RWPE2 (cell line): ENCODE measurements around the gene DEDD2.
"Not testable (repeated sequence)": the region's sequence is repeated elsewhere in the genome, so short reads cannot be mapped to it uniquely, and the experiment has no call there.

Source experiments
- ATAC-seq: fragments of 200-7000 bp; cut with Tn5 transposase; 3 replicates; pipeline ENCODE4 v1.9.1; 2021; ENCODE audit warnings: low read depth
- DNase-seq: peaks from one replicate; pipeline ENCODE4 v3.0.0-alpha.2; 2020; ENCODE audit warnings: low spot score
- H3K27ac ChIP-seq: fragments of 450-650 bp; 2 replicates; pipeline ENCODE4 v1.5.1; 2017; ENCODE audit warnings: mild to moderate bottlenecking; ENCODE audit not compliant: poor library complexity, severe bottlenecking
- H3K27me3 ChIP-seq: fragments of 250-450 bp; sonication (Bioruptor Pico); 2 replicates; pipeline ENCODE4 v1.5.1; 2021; ENCODE audit warnings: mild to moderate bottlenecking, moderate library complexity; ENCODE audit not compliant: insufficient read depth, poor library complexity, severe bottlenecking
- H3K36me3 ChIP-seq: fragments of 250-450 bp; sonication (Bioruptor Pico); 2 replicates; pipeline ENCODE4 v1.5.1; 2020; ENCODE audit warnings: low read depth, mild to moderate bottlenecking, moderate library complexity
- H3K4me1 ChIP-seq: fragments of 250-450 bp; sonication (Bioruptor Pico); 2 replicates; pipeline ENCODE4 v1.5.1; 2021; ENCODE audit warnings: mild to moderate bottlenecking, moderate library complexity; ENCODE audit not compliant: insufficient read depth, poor library complexity, severe bottlenecking
- H3K4me3 ChIP-seq: fragments of 250-450 bp; sonication (Bioruptor Pico); 2 replicates; pipeline ENCODE4 v1.5.1; 2021; ENCODE audit warnings: mild to moderate bottlenecking, moderate library complexity; ENCODE audit not compliant: severe bottlenecking
- H3K9me3 ChIP-seq: fragments of 250-450 bp; sonication (Bioruptor Pico); 2 replicates; pipeline ENCODE4 v1.5.1; 2021; ENCODE audit warnings: mild to moderate bottlenecking, moderate library complexity; ENCODE audit not compliant: severe bottlenecking
- TF ChIP-seq, protein P1 (sequence below): fragments of 450-650 bp; IDR thresholded peaks from one replicate; pipeline ENCODE4 v1.5.1; 2017; ENCODE audit warnings: mild to moderate bottlenecking, moderate library complexity; ENCODE audit not compliant: poor library complexity, severe bottlenecking

The DEDD2 gene, protein sequence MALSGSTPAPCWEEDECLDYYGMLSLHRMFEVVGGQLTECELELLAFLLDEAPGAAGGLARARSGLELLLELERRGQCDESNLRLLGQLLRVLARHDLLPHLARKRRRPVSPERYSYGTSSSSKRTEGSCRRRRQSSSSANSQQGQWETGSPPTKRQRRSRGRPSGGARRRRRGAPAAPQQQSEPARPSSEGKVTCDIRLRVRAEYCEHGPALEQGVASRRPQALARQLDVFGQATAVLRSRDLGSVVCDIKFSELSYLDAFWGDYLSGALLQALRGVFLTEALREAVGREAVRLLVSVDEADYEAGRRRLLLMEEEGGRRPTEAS

DNA sequence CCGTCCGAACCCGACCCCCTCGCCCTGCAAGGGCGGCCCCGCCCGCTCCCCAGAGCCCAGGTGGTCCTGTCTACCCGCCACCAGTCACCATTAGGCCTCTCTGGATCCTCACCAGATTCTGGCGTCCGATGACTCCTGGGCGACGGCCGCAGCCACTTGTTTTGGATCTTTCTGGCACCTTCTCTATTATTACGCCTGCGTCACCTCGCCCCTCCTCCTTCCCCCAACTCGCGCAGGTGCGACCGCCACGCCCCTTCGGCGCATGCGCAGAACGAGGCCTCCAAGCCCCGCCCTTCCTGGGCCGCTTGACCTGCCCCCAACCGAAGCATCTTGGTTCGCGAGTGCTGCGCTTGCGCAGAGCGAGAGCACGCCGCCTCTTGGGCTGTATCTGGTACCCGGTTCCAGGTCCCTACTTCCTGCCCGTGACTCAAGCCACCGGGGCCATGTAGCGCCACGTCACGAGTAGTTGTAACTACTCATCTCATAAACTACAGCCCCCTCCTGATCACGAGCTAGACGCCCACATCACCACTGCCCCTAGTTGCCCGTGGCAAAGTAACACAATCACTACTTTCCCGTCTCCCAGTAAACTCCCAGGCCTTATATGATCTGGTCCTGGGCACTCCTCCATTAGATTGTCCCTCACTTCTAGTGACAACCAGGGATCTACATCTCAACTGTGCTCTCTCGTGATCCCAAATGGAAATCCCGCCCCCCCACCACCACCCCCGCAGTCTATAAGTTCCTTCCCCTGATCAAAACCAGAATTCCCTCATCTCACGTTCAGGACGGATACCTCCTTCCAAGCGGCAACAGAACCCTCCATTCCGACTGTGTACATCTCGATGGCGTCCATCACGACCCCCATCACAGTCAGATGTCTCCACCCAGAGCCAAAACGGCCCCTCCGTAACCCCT lies at the start of gene DEDD2:
DEDD2 (minus strand) TSS at position 158 of the 918 bp plus-strand sequence. CDS start 670 bp downstream, outside the sequence.
- Histone ChIP-seq H3K27ac (peak within 1 kb of the TSS; percentile 67), H3K27me3 (no peaks in the 10 kb centered on the region), H3K4me3 (peak within 1 kb of the TSS; percentile 68), H3K4me1 (peaks cover 6% of the 10 kb centered on the region), H3K36me3 (peaks cover 42% of the 10 kb centered on the region), H3K9me3 (no peaks in the 10 kb centered on the region)
- DNase-seq (peak; percentile 94), ATAC-seq (peak; percentile 60)
- TF ChIP-seq, protein P1, sequence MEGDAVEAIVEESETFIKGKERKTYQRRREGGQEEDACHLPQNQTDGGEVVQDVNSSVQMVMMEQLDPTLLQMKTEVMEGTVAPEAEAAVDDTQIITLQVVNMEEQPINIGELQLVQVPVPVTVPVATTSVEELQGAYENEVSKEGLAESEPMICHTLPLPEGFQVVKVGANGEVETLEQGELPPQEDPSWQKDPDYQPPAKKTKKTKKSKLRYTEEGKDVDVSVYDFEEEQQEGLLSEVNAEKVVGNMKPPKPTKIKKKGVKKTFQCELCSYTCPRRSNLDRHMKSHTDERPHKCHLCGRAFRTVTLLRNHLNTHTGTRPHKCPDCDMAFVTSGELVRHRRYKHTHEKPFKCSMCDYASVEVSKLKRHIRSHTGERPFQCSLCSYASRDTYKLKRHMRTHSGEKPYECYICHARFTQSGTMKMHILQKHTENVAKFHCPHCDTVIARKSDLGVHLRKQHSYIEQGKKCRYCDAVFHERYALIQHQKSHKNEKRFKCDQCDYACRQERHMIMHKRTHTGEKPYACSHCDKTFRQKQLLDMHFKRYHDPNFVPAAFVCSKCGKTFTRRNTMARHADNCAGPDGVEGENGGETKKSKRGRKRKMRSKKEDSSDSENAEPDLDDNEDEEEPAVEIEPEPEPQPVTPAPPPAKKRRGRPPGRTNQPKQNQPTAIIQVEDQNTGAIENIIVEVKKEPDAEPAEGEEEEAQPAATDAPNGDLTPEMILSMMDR, result no peak

DNA sequence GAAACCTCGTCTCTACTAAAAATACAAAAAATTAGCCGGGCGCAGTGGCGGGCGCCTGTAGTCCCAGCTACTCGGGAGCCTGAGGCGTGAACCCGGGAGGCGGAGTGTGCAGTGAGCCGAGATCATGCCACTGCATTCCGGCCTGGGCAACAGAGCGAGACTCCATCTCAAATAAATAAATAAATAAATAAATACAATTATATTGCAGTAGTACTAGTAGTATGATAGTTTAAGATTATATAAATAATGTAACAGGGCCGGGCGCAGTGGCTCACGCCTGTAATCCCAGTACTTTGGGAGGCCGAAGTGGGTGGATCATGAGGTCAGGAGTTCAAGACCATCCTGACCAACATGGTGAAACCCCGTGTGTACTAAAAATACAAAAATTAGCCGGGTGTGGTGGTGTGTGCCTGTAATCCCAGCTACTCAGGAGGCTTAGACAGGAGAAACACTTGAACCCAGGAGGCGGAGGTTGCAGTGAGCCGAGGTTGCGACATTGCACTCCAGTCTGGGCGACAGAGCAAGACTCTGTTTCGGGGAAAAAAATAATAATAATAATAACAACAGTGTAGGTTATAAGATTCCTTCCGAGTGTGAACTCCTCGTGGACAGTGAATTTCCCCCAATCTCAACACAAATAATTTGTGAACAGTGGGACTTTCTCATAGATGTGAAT lies 49.6 kb upstream of the DEDD2 start:
- not testable (repeated sequence) for H3K27me3 ChIP-seq, ATAC-seq, H3K9me3 ChIP-seq, DNase-seq, H3K4me1 ChIP-seq, H3K36me3 ChIP-seq, H3K4me3 ChIP-seq
- H3K27ac ChIP-seq, result peak overlapping the region; percentile 98

DNA sequence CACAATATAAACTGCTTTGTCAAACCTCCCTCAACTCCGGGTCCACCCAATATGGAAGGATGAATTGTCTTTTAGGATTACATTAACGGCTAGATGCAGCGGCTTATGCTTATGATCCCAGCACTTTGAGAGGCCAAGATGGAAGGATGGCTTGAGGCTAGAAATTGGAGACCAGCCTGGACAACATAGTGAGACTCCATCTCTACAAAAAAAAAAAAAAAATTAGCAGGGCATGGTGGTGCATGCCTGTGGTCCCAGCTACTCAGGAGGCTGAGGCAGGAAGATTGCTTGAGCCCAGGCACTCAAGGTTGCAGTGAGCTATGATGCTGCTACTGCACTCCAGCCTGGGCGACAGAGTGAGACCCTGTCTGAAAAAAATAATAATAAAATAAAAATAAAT lies 48.6 kb upstream of the DEDD2 start:
- not testable (repeated sequence) for H3K4me1 ChIP-seq, H3K27ac ChIP-seq, H3K27me3 ChIP-seq, H3K4me3 ChIP-seq, DNase-seq, ATAC-seq, H3K9me3 ChIP-seq, H3K36me3 ChIP-seq

DNA sequence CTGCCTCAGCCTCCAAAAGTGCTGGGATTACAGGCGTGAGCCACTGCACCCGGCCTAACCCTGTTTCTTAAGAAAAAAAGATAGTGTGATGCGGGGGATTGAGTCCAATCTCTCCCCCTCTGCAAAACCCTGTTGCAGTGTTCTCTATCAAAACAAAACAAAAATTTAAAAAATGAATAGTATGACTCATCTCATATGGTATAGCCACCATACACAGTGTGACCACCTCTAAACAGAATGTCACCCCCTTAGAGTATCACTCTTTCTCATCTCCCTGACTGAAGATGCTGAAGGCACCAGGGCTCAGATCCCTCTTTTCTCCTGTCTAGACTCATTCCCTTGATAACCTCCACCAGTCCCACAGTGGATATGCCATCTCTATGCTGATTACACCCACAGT lies 44.3 kb upstream of the DEDD2 start:
- DNase-seq, result no peak
- no peak for ATAC-seq
- Histone ChIP-seq H3K27me3 (no peaks in the 10 kb centered on the region), H3K9me3 (no peaks in the 10 kb centered on the region), H3K27ac (no peak overlapping the region), H3K4me3 (no peak overlapping the region), H3K4me1 (no peaks in the 10 kb centered on the region), H3K36me3 (no peaks in the 10 kb centered on the region)
- TF ChIP-seq, protein P1, result no peak

DNA sequence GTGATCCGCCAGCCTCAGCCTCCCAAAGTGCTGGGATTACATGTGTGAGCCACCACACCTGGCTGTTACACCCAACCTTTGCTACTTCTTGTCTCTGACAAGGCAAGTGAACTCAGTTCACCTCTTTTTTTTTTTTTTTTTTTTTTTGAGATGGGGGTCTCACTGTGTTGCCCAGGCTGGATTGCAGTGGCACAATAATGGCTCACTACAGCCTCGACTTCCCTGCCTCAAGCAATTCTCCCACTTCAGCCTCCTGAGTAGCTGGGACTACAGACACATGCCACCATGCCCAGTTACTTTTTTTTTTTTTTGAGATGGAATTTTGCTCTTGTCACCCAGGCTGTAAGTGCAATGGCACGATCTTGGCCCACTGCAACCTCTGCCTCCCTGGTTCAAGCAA lies 40.4 kb upstream of the DEDD2 start:
- H3K9me3 ChIP-seq, result not testable (repeated sequence)

More for the DNA sequence above, 40.4 kb upstream of the DEDD2 start:
- H3K4me3 ChIP-seq, H3K36me3 ChIP-seq, ATAC-seq, H3K4me1 ChIP-seq, DNase-seq, H3K27ac ChIP-seq, H3K27me3 ChIP-seq: not testable (repeated sequence)
